GM03348 (cell line): ENCODE measurements around the gene BTN1A1.
A peak's percentile ranks its signal among the peaks of the same experiment; 100 is the strongest.
"Not testable (repeated sequence)": the region's sequence is repeated elsewhere in the genome, so short reads cannot be mapped to it uniquely, and the experiment has no call there.

Experiments used
- DNase-seq: peaks from one replicate; pipeline ENCODE4 v3.0.0; 2012; ENCODE audit warnings: low spot score

Gene BTN1A1

DNA sequence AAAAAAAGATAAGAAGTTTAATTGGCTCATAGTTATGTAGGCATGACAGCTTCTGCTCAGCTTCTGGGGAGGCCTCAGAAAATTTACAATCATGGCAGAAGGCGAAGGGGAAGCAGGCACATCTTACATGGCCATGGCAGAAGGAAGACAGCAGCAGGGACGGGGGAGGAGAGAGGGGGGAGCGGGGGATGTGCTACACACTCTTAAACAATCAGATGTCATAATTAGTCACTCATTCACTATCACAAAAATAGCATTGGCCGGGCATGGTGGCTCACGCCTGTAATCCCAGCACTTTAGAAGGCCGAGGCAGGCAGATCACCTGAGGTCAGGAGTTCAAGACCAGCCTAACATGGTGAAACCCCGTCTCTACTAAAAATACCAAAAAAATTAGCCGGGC, 10.9 kb downstream of the BTN1A1 start:
- not testable (repeated sequence) for DNase-seq

GRCh38 chr6:26514984-26515383, 14.9 kb downstream of the BTN1A1 start:
- no peak for DNase-seq

- DNase-seq: no peak
These were observed 16.7 kb downstream of the BTN1A1 start for GRCh38 chr6:26516481-26517427.

- no peak for DNase-seq
These were observed 19.3 kb downstream of the BTN1A1 start for GRCh38 chr6:26519359-26519758.

DNA sequence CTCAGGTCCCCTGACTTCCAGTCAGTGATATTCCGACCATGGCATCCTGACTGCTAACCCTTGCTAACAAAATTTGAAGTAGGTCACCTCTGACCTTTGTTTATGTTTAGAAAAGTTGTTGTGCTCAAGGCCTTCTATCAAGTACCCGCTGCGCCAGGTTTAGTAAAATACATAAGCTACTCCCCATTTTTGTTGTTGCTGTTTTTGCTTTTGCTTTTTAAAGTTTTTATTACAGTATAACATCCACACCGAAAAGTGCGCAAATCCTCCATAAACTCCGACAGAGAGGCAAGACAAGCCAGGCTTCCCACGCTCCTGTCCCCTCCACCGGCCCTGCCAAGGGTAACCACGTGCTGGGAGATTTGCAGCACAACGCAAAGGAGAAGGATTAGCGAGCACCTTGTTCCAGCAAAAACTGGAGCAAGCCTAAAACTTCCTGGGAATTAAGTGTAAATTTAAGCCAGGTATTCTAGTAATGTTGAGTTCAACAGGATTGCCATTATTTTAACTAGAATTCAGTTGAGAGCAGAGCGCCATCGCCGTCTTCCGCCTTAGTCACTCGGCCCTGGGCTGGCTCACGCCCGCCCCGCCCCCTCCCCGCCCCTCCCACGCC, 20.2 kb downstream of the BTN1A1 start:
- DNase-seq: no peak

GRCh38 chr6:26520850-26521599, 20.9 kb downstream of the BTN1A1 start:
- DNase-seq: peak; percentile 97

DNA sequence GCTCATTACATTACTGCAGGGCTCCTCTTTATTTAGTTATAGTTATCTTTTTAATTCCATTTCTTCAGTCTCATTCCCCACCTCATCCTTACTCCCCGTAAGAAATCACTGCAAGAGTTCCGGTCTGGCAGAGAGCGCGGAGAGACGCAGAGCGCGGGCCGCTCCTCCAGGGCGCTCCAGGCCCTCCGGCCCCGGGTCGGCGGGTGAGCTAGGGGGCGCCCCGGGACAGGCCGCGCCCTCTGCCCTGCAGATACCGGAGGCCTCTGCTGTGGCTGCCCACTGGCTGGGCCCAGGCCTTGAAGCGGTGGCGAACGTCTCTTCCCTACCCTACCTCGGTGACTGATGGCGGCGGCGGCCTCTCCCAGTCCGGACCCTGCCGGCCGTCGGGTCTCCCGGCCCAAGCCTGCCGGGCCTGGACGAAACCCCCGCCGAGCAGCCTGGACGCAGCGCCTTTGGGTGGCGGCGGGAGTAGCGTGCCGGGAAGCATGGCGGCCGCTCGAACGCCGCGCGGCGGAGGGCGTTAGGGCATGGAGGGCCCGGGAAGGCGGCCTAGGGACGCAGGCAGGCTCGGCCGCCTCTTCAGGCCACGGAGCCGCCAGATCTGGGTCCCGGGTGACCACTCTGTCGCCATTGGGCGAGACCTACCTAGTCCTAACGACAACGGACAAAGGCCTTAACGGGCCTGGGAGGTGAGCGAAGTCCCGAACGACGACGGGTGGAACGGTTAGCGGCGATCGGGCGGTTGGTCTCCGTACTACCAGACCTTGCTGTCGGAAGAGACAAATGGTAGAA, 21.7 kb downstream of the BTN1A1 start:
- peak; percentile 82 for DNase-seq

GRCh38 chr6:26522486-26523228, 22.6 kb downstream of the BTN1A1 start:
- DNase-seq: not testable (repeated sequence)

GRCh38 chr6:26524314-26524713, 24.2 kb downstream of the BTN1A1 start:
- DNase-seq: not testable (repeated sequence)

- no peak for DNase-seq
These were observed 24.7 kb downstream of the BTN1A1 start for GRCh38 chr6:26524722-26525370.

GRCh38 chr6:26525838-26526237, 25.7 kb downstream of the BTN1A1 start:
- no peak for DNase-seq

- DNase-seq: no peak
These were observed 26.8 kb downstream of the BTN1A1 start for GRCh38 chr6:26526928-26527327.

GRCh38 chr6:26530203-26530602, 30.1 kb downstream of the BTN1A1 start:
- DNase-seq: no peak

DNA sequence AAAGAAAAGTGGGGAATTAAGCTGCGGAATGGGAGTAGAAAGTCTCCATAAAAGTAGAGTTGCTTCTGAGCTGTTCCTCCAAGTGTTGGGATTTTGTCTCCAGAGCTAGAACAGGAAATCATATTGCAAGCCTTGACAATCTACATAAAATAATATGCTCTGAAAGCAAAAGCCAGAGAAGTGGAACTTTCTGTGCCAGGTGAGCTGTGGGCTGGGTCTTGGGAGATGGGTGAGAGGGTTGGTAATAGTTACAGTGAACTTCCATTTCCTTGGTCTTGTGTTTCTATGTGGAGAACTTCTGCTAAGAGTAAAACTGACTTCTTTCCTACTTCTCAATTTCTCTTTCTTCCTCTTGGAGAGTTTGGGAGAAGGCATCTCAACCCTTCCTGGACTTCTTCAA, 31.8 kb downstream of the BTN1A1 start:
- DNase-seq: no peak

DNA sequence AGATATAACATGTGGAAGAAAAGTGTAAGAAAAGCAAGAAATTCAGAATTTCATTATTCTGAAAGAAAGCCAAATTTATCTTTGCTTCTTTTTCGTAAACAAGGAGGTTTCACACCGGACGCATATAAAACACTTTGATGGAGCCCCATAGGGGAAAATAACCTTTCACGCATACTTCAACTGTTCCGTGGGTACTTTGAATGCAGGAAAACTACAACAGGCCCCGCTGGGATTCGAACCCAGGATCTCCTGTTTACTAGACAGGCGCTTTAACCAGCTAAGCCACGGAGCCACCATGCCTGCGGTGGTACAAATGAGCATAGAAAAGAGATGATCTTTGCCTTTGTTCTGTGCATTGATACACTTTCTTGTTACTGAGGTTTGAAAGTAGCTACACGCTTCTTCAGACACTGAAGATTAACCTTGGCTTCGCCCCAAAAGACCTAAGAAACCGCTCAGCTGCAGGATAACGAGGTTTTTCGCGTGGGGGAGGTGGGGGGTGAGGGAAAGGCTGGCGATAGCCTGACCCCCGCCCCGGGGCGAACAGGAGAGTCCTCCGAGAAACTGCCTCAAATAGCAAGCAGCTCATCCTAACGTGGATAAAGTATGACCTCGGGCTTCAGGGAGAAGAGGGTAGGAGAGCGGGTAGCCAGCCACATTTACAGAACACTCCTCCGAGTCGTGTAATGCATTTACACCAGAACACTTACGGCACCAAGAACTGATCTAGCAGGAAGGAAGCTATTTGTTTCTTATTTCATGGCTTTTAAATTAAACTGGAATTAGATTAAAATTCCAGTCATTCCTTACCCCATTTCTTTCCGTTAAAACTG, 32.8 kb downstream of the BTN1A1 start:
- peak; percentile 71 for DNase-seq

DNA sequence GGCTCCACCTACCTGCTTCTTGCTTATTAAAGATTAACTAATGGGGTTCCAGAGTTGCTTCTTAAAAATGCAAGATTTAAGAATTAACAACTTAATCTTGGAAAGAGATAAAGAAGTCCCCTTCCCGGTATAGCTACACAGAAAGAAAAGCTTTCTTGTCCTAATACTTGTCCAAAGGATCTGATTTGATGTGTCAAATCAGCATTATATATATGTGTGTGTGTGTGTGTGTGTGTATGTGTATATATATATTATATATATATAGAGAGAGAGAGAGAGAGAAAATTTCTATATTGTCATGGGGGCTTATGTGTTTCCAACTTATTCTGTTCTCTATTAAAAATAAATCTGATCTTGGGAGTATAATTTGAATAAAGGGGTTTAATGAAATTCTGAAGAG, 33.4 kb downstream of the BTN1A1 start:
- DNase-seq: no peak

- no peak for DNase-seq
These were observed 34.8 kb downstream of the BTN1A1 start for GRCh38 chr6:26534681-26535465.

DNA sequence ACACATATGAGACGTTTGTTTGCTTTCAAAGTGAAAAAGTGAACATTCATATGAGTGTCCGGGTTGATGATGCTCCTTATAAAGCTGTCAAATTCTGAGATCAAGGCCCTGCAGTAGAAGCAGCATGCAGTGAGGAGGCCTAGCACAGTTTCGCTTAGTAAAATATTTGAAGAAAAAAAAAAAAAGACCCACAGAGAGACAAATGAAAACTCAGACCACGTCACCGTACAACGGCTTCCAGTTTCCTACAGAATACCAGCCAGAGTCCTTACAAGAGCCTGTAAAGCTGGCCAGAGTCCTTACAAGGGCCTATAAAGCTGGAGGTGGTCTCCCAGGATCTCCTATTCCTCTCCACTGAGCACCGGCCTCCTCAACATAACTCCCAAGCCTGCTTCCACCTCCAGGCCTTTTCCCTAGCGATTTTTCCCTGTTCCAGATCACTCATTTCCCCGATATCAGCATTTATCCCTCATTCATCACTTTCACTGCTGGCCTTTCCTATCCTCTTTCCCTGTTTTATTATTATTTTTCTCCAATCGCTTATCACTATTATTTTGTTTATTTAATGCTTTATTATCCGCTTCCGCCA, 36.6 kb downstream of the BTN1A1 start:
- peak; percentile 12 for DNase-seq
